Endodermal cell (in vitro differentiated cells): Measurements from ENCODE around the gene COL6A3. TPM values are rescaled to one million over a fixed set of nuclear protein-coding genes. Genes with fewer than 3 reads are reported as not detected.

Experiments used
- DNase-seq: peaks from one replicate; pipeline ENCODE4 v3.0.0-alpha.2; 2017
- H3K27ac ChIP-seq: 2 replicates; pipeline ENCODE4 v1.5.1; 2013; ENCODE audit warnings: mild to moderate bottlenecking, low read depth, low read length, moderate library complexity
- H3K27me3 ChIP-seq: 2 replicates; pipeline ENCODE4 v1.6.1; 2013; ENCODE audit warnings: mild to moderate bottlenecking, low read length, moderate library complexity; ENCODE audit not compliant: insufficient read depth, control insufficient read depth, poor library complexity, severe bottlenecking
- H3K36me3 ChIP-seq: 2 replicates; pipeline ENCODE4 v1.7.0; 2013; ENCODE audit warnings: mild to moderate bottlenecking, low read length, moderate library complexity; ENCODE audit not compliant: control insufficient read depth, insufficient read depth
- H3K4me1 ChIP-seq: one replicate; pipeline ENCODE4 v1.7.0; 2013; ENCODE audit warnings: low read length; ENCODE audit not compliant: control insufficient read depth, insufficient read depth
- H3K4me3 ChIP-seq: 2 replicates; pipeline ENCODE4 v1.5.1; 2013; ENCODE audit warnings: mild to moderate bottlenecking, low read length, moderate library complexity
- H3K9ac ChIP-seq: 2 replicates; pipeline ENCODE4 v1.6.1; 2013; ENCODE audit warnings: mild to moderate bottlenecking, low read length, moderate library complexity; ENCODE audit not compliant: poor library complexity, severe bottlenecking; ENCODE audit errors: extremely low read depth
- H3K9me3 ChIP-seq: 2 replicates; pipeline ENCODE4 v1.6.1; 2013; ENCODE audit warnings: mild to moderate bottlenecking, low read length, moderate library complexity; ENCODE audit not compliant: control insufficient read depth
- H3K27ac Mint-ChIP-seq: 2 replicates; pipeline ENCODE4 v1.8.0; 2020; ENCODE audit warnings: mixed read lengths
- H3K27me3 Mint-ChIP-seq: 2 replicates; pipeline ENCODE4 v1.8.0; 2021; ENCODE audit warnings: mild to moderate bottlenecking, mixed read lengths; ENCODE audit not compliant: insufficient read depth
- H3K36me3 Mint-ChIP-seq: 2 replicates; pipeline ENCODE4 v1.8.0; 2020; ENCODE audit warnings: low read depth, mixed read lengths
- H3K4me1 Mint-ChIP-seq: 2 replicates; pipeline ENCODE4 v1.8.0; 2020; ENCODE audit warnings: mixed read lengths
- H3K4me3 Mint-ChIP-seq: 2 replicates; pipeline ENCODE4 v1.8.0; 2020; ENCODE audit warnings: mild to moderate bottlenecking, moderate library complexity, mixed read lengths
- H3K9me3 Mint-ChIP-seq: 2 replicates; pipeline ENCODE4 v1.8.0; 2020; ENCODE audit warnings: mild to moderate bottlenecking, mixed read lengths
- WGBS, 2 experiments: methylation state at CpG; one replicate each; pipeline versions ENCODE4 v1.1.5 to v1.1.7; 2013; ENCODE audit warnings: missing lambda C conversion rate in 2 of 2, mixed read lengths in 1 of 2; ENCODE audit not compliant: insufficient coverage in 1 of 2, insufficient read length in 1 of 2; 5-methylcytosine and 5-hydroxymethylcytosine counted together
- total RNA-seq, 2 donors: library from RNA; stranded (reverse); fragmentation: NEBNext Ultra II Directional in 1 of 2; extraction: Animal tissue kit (Norgen Biotek cat#: 25700) in 1 of 2; gene quantifications; 2 replicates in 1 of 2; 3 replicates in 1 of 2; pipeline ENCODE4 v1.2.1, GENCODE V29; 2021
- TF ChIP-seq, protein P1 (sequence below): fragments of 200-600 bp; sonication (generic); conservative IDR thresholded peaks from 2 replicates; pipeline ENCODE4 v1.5.0; 2021; ENCODE audit warnings: antibody characterized with exemption, mild to moderate bottlenecking

The COL6A3 gene
- total RNA-seq, 2 donors from 2014 or later, result 0.40 to 1.2 TPM

DNA sequence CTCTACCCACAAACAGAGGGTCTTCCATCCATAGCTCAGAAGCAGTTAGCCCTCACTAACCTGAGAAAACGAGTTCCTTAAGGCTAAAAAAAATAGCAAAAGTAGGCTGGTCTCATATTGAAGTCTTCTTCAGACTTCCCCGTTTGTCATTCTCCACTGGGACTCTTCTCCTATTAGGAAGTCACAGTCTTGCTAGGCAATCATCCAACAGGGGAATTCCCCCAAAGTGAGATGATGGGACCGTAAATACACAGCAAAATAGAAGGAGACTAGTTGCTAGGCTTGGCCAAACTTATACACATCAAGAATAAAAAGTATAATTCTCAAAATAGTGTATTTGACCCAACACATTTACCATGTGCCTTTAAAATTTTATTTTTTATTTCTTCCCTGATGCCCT, 34.3 kb downstream of the COL6A3 start:
- Histone ChIP-seq H3K36me3 (no peaks in the 10 kb centered on the region), H3K4me3 (no peak overlapping the region), H3K9me3 (no peaks in the 10 kb centered on the region), H3K4me1 (no peaks in the 10 kb centered on the region), H3K27me3 (peaks cover 7% of the 10 kb centered on the region), H3K9ac (no peak overlapping the region), H3K27ac (no peak overlapping the region)
- DNase-seq, result no peak
- no peaks in the 10 kb centered on the region for H3K4me1 Mint-ChIP-seq
- H3K27me3 Mint-ChIP-seq, result peaks cover 12% of the 10 kb centered on the region
- no peaks in the 10 kb centered on the region for H3K9me3 Mint-ChIP-seq
- H3K36me3 Mint-ChIP-seq, result no peaks in the 10 kb centered on the region
- WGBS, 2 experiments, result 84 to 88% methylated on average over 1 to 3 of the region's 3 CpGs
- no peak overlapping the region for H3K27ac Mint-ChIP-seq
- TF ChIP-seq, protein P1, sequence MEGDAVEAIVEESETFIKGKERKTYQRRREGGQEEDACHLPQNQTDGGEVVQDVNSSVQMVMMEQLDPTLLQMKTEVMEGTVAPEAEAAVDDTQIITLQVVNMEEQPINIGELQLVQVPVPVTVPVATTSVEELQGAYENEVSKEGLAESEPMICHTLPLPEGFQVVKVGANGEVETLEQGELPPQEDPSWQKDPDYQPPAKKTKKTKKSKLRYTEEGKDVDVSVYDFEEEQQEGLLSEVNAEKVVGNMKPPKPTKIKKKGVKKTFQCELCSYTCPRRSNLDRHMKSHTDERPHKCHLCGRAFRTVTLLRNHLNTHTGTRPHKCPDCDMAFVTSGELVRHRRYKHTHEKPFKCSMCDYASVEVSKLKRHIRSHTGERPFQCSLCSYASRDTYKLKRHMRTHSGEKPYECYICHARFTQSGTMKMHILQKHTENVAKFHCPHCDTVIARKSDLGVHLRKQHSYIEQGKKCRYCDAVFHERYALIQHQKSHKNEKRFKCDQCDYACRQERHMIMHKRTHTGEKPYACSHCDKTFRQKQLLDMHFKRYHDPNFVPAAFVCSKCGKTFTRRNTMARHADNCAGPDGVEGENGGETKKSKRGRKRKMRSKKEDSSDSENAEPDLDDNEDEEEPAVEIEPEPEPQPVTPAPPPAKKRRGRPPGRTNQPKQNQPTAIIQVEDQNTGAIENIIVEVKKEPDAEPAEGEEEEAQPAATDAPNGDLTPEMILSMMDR, result no peak
- H3K4me3 Mint-ChIP-seq, result no peak overlapping the region

DNA sequence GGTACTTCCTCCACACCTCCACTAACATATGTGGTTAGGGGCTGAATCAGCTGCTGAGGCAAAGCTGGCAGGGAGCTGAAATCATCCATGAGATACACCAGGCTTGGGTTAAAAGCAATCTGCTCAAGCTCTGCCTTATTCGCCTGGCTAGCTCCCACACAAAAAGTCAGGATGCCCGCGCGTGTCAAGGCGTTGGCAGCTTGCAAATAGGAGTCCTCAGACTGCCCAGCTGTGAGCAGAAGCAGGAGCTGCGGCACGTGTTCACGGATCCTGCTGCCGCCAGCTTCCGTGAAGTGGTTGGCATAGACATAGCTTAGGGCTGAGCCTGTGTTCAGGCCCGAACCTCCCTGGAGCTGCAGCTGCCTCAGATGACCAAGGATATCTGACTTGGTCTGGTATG, 35.3 kb downstream of the COL6A3 start:
- Histone ChIP-seq H3K4me3 (no peak overlapping the region), H3K27ac (no peak overlapping the region), H3K9me3 (no peaks in the 10 kb centered on the region), H3K36me3 (no peaks in the 10 kb centered on the region), H3K27me3 (peaks cover 7% of the 10 kb centered on the region), H3K4me1 (no peaks in the 10 kb centered on the region), H3K9ac (no peak overlapping the region)
- no peak overlapping the region for H3K27ac Mint-ChIP-seq
- TF ChIP-seq, protein P1, result no peak
- H3K27me3 Mint-ChIP-seq, result peaks cover 9% of the 10 kb centered on the region
- H3K4me1 Mint-ChIP-seq, result no peaks in the 10 kb centered on the region
- DNase-seq, result no peak
- no peaks in the 10 kb centered on the region for H3K36me3 Mint-ChIP-seq
- WGBS, 2 experiments, result 86 to 94% methylated on average over 9 to 11 of the region's 11 CpGs
- H3K9me3 Mint-ChIP-seq, result no peaks in the 10 kb centered on the region
- no peak overlapping the region for H3K4me3 Mint-ChIP-seq

DNA sequence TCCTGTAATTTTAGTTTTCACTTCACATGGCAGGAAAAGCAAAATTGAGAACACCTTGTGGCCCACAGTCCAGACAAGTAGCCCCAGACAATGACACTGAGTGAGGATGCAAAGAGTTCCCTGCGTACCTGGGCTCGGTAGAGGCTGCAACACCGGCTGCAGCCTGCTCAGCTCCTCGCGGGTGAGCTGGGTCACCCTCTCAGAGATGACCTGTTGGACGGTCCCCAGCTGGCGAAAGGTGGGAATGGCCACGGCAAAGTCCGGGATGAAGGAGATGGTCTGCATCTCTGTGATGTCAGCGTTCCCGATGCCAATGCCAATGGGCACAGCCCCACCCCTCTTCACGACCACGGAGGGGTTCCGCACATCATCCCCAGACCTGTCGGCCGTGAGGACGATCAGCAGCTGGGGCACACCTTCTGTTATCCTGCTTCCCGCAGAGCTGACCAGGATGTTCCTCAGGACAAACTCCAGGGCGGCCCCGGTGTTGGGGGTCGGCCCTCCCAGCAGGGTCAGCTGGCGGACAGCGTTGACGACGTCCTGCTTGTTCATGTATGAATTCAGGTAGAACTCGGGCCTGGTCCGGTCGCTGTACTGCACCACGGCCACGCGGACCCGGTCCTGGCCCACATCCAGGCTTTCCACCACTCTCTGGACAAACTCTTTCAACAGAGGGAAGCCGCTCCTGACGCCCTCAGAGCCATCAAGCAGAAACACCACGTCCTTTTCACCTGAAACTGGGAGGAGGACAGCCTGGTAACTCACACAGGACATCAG, 39.5 kb downstream of the COL6A3 start:
- Mint-ChIP-seq H3K9me3 (no peaks in the 10 kb centered on the region), H3K36me3 (no peaks in the 10 kb centered on the region), H3K4me3 (no peak overlapping the region), H3K27me3 (peaks cover 5% of the 10 kb centered on the region), H3K27ac (no peak overlapping the region), H3K4me1 (no peaks in the 10 kb centered on the region)
- TF ChIP-seq, protein P1, result no peak
- Histone ChIP-seq H3K36me3 (no peaks in the 10 kb centered on the region), H3K4me3 (no peak overlapping the region), H3K9me3 (no peaks in the 10 kb centered on the region), H3K27me3 (no peaks in the 10 kb centered on the region), H3K4me1 (no peaks in the 10 kb centered on the region), H3K27ac (no peak overlapping the region), H3K9ac (no peak overlapping the region)
- WGBS, 2 experiments, result 95% methylated on average over 30 to 35 of the region's 35 CpGs
- no peak for DNase-seq
